Adrenal gland (tissue), 5 donors: Measurements from ENCODE around the gene LRP8.

Experiments
- CTCF ChIP-seq, 6 experiments: fragments of 450-650 bp in 4 of 6; fragments of 200-600 bp in 2 of 6; sonication (generic) in 1 of 6; IDR thresholded peaks; 1 replicate in 5 of 6; 2 replicates in 1 of 6; pipeline versions ENCODE4 v1.5.1 to v1.8.0; 2016 to 2021; ENCODE audit warnings: antibody characterized with exemption in 6 of 6, mild to moderate bottlenecking in 2 of 6, moderate library complexity in 1 of 6
- POLR2A ChIP-seq, 2 donors: fragments of 450-650 bp; IDR thresholded peaks; one replicate each; pipeline ENCODE4 v1.6.1; 2017; ENCODE audit warnings: antibody characterized with exemption in 2 of 2, mild to moderate bottlenecking in 2 of 2, moderate library complexity in 1 of 2
- donor health status: DM: no; HTN: no; CAD: no.

GRCh38 chr1:53206735-53207379 lies 121.0 kb downstream of the LRP8 start:
- TF ChIP-seq POLR2A (IDR thresholded peaks at IDR 0.05) (no peak), CTCF (IDR thresholded peaks at IDR 0.05) (no peak)
